Hepatocyte (in vitro differentiated cells): ENCODE results near the gene INPP5B.

Source experiments
- CTCF ChIP-seq: fragments of 200-600 bp; sonication (generic); IDR thresholded peaks from 2 replicates; pipeline ENCODE4 v1.5.1; 2016; ENCODE audit warnings: antibody characterized with exemption, mild to moderate bottlenecking; ENCODE audit not compliant: poor library complexity
- EZH2 ChIP-seq: fragments of 200-600 bp; sonication (generic); IDR thresholded peaks from 2 replicates; pipeline ENCODE4 v1.6.1; 2016; ENCODE audit warnings: antibody characterized with exemption, mild to moderate bottlenecking, borderline replicate concordance

GRCh38 chr1:37884145-37884544 lies 62.7 kb downstream of the INPP5B start:
- TF ChIP-seq CTCF, result no peak
- no peak for TF ChIP-seq EZH2
